Activated naive CD4-positive, alpha-beta T cell (primary cell): ENCODE measurements around the gene RBM25.

Source experiments
- DNase-seq, 4 experiments: peaks; one replicate each; lab custom pipeline; 2025; lab: John Stamatoyannopoulos, UW

RBM25 gene

DNA sequence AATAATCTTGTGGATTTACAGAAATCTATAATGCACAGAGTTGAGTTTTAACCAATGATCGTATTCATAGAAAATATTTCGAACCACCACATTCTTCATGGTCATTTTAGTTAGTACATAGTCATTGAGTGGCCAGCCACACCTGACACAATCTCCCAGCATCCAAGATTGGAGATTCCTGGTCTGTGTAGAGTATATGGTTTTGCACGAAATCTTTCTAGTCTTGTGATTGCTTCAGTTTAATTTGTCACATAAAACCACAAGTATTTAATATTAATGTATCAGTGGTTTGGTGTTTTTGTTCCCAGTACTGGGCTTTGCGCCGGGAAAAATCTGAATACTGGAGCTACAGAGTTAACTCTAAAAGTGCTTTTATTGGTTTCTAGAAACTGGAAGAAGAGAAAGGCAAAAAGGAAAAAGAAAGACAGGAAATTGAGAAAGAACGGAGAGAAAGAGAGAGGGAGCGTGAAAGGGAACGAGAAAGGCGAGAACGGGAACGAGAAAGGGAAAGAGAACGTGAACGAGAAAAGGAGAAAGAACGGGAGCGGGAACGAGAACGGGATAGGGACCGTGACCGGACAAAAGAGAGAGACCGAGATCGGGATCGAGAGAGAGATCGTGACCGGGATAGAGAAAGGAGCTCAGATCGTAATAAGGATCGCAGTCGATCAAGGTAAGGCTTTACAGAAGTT, 44.6 kb downstream of the RBM25 start:
- DNase-seq, result no peak

DNA sequence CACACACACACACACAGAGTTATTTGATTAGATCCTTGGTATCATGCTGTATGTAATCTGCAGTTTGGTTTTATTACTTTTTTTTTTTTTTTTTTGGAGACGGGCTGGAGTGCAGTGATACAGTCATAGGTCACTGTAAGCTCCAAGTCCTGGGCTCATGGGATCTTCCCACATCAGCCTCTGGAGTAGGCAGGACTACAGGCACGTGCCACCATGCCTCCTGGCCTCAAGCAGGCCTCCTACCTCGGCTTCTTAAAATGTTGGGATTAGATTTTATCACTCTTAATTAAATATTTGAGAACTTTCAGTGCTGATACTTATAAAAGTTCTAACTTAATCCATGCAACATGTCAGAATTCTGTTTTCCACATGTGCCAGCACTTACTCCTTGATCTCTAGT, 46.7 kb downstream of the RBM25 start:
- no peak for DNase-seq

DNA sequence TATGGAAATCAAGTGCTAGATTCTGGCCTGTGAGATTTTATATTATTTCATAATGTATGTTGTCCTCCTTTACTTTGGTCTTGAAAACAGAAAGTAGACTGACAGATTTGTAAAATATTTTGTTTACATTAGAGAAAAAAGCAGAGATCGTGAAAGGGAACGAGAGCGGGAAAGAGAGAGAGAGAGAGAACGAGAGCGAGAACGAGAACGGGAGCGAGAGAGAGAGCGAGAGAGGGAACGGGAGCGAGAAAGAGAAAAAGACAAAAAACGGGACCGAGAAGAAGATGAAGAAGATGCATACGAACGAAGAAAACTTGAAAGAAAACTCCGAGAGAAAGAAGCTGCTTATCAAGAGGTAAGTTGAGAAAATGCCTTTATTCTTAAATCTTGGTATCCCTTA, 47.4 kb downstream of the RBM25 start:
- DNase-seq, result no peak

DNA sequence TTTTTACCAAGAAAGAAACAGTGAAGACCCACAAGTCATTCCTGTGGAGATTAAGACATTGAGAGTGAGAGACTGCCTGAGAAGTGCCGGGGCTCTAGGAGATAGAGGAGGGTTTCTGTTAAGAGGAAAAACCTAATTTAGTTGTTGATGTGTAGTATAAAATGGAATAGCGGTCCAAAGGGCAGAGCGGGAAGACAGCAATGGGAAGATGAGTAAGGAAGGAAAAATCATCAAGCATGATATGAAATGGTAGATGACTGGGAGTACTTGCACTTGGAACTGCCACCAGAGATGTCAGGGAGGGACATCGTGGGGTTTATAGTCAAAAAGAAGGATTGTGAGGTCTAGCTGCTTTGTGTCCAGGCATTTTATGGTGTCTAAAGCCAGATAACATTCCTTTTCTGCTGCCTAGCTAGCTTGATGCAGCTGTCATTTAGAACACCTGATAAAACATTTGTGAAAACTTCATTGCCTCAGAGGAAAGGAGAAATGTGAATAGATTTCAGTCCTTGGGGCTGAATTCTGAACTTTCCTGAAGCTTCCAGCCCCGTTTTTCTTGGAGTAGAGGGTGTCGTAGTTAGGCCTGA, 57.8 kb downstream of the RBM25 start:
- DNase-seq, result no peak

DNA sequence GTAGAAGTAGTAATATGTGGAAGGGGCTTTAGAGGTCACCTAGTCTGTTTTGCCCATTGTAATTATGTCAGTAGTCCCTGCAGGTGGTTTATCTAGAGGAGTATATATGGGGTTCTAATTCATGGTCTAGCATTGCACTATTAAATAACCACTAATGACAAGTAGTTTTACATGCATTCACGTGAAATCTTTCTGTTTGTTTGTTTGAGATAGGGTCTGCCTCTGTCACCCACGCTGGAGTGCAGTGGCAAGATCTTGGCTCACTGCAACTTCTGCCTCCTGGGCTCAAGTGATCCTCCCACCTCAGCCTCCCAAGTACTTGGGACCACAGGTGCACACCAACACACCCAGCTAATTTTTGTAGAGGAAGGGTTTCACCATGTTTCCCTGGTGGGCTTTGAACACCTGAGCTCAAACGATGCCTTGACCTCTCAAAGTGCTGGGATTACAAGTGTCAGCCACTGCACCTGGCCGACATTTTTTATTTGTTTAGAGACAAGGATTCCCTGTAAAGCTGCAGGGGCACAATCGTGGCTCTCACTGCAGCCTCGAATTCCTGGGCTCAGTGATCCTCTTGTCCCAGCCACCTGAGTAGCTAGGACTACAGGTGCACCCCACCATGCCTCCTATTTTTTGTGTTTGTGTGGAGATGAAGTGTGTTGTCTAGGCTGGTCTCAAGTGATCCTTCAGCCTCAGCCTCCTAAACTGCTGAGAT, 66.0 kb downstream of the RBM25 start:
- DNase-seq, result no peak

DNA sequence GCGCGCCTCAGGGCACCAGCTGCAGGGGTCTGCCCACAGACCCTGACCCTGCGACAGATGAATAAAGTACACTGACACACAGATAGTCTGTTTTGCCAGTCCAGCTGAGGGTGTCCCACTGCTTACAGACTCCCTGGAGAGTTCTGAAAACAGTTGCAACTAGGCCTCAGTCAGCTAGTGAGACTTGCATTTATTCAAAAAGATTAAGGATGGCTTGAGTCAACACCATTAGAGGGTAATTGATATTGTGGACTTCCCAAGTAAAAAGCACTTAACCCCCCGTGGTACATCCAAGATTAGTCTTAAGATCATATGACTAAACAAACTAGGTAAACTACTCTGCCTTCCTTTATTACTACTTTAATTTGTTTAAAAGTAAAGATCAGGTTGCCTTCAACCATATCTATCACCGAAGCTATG, 66.8 kb downstream of the RBM25 start:
- DNase-seq, result no peak

DNA sequence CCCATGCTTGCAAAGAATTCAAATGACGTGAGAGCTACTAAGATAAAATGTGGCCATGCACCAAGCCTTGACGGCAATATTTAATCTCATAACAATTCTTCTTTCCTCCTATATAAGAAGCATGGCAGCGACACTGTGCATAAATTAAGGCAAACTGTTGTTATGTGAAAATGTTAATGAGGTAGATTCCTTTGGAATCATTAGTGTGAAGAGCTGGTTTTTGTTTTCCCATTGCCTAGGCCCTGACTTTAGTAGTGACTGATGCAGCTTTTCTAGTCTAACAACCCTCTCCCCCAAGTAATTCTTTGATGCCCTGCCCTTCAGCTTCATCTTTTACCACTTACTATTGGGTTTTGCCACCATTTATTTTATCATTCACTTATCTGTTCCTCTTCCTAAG, 67.4 kb downstream of the RBM25 start:
- DNase-seq, result no peak

DNA sequence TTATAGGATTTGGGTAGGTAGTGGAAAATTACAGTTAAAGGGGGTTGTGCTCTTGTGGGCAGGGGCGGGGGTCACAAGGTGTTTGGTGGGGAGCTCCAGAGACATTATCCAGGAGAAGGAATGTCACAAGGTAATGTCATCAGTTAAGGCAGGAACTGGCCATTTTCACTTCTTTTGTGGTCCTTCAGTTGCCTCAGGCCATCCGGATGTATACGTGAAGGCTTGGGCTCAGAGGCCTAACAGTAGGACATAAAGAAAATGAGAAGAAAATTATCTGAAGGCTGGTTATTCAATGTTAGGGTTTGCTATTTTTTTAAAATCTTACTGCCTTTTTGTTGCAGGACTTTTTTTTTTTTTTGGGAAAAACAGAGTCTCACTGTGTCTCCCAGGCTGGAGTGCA, 75.5 kb downstream of the RBM25 start:
- DNase-seq, result no peak

DNA sequence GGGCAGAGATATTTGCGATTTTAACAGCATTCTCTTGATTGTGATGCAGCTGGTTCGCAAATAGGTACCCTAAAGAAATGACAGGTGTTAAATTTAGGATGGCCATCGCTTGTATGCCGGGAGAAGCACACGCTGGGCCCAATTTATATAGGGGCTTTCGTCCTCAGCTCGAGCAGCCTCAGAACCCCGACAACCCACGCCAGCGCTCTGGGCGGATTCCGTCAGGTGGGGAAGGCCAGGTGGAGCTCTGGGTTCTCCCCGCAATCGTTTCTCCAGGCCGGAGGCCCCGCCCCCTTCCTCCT, 77.7 kb downstream of the RBM25 start:
- no peak for DNase-seq

DNA sequence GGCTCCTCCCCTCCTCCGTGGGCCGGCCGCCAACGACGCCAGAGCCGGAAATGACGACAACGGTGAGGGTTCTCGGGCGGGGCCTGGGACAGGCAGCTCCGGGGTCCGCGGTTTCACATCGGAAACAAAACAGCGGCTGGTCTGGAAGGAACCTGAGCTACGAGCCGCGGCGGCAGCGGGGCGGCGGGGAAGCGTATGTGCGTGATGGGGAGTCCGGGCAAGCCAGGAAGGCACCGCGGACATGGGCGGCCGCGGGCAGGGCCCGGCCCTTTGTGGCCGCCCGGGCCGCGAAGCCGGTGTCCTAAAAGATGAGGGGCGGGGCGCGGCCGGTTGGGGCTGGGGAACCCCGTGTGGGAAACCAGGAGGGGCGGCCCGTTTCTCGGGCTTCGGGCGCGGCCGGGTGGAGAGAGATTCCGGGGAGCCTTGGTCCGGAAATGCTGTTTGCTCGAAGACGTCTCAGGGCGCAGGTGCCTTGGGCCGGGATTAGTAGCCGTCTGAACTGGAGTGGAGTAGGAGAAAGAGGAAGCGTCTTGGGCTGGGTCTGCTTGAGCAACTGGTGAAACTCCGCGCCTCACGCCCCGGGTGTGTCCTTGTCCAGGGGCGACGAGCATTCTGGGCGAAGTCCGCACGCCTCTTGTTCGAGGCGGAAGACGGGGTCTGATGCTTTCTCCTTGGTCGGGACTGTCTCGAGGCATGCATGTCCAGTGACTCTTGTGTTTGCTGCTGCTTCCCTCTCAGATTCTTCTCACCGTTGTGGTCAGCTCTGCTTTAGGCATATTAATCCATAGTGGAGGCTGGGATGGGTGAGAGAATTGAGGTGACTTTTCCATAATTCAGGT, 78.3 kb downstream of the RBM25 start, which contains the start of gene PSEN1:
PSEN1 (plus strand) TSS at position 121 of the 839 bp plus-strand sequence. CDS start 11,513 bp downstream, outside the sequence.
- peak; percentile 90 to 97 (median 96) for DNase-seq

DNA sequence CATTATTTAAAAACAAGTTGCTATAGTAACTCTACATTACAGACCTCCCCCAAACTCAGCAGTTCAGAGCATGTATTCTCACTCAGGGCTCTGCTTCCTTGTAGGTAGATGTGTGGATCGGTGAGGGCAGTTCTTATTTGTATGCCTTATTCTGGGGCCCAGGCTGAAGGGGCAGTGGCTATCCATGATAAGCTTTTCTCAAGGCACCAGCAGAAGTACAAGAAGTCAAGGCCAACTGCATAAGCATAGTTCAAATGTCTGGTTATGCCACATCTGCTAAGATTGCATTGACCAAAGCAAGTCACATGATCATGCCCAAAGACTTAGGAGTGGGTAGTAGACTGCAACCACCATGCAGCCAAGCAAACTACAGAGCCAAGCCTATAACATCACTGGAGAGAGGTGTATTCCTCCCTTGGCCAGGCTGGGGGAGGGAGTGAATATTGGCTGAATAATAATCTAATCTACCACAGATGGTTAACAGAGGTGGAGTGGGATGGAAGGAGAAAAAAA, 82.5 kb downstream of the RBM25 start:
- no peak for DNase-seq

DNA sequence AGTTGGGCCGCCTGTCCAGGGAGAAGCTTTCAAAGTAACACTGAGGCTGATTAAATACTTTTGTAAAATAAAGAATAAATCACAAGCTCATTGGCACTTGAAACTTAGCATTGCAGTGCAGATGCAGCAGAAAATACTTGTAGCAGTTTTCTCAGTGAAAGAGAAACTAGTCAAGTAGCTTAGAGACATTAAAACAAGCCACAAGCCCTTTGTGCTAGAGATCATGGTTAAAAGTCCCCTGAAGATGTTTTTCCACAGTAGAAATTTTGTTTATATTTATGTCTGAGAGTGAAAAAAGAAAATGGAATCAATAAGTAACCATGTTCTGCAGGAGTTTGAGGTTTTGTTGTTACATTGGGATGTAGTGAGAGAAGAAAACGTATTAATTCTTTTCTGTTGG, 83.9 kb downstream of the RBM25 start:
- no peak for DNase-seq

DNA sequence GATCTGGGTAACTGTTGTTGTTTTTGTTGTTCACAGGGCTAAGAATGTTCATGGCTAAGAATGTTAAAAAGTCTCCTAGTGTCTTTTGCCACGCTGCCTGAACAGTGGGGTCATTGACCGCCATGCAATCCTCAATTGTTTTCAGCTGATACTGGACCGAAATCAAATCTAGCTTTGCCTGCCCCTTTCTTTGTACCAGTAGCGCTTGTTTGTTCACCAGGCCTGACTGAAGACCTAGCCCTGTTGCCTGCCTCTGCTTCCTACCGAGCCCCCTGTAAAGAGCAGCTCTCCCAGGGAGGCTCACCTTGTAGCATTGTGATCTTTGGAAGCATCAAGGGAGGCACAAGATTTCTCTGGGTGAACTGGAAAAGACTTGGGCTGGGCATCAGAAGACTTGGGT, 84.7 kb downstream of the RBM25 start:
- DNase-seq, result no peak

DNA sequence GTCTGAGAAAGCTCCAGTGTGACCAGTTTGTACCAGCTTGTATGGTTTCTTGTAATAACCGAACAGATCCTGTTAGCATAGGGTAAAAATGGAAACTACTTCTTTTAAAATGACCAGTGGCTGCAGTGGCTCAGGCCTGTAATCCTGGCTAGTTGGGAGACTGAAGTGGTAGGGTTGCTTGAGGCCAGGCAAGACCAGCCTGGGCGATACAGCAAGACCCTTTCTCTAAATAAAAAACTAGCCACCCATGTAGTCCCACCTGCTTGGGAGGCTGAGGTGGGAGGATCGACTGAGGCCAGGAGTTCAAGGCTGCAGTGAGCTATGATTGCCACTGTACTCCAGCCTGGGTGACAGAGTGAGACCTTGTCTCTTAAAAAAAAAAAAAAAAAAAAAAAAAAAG, 85.3 kb downstream of the RBM25 start:
- DNase-seq, result no peak

DNA sequence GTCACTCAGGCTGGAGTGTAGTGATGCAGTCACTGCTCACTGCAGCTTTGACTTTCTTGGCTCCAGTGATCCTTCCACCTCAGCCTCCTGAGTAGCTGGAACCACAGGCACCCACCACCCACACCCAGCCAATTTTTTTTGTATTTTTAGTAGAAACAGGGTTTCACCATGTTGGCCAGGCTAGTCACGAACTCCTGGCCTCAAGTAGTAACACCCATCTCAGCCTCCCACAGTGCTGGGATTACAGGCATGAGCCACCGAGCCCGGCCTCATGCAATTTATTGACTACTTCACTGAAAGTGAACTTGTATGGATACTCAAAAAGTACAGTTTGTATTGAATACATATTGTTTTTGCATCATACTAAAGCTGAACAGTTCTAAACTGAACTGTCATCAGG, 87.0 kb downstream of the RBM25 start:
- DNase-seq, result no peak

DNA sequence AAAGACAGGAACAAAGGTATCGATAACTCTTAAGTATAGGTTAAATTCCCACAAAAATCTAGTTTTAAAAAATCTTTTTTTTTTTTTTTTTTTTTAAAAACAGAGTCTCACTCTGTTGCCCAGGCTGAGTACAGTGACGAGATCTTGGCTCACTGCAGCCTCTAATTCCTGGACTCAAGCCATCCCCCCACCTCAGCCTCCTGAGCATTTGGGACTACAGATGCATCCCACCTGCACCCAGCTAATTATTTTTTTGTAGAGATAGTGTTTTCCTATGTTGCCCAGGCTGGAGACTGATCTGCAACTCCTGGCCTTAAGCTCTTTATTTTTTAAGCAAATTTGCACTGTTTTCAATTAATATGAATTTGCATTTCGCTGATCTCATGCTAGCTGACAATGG, 87.8 kb downstream of the RBM25 start:
- DNase-seq, result no peak

DNA sequence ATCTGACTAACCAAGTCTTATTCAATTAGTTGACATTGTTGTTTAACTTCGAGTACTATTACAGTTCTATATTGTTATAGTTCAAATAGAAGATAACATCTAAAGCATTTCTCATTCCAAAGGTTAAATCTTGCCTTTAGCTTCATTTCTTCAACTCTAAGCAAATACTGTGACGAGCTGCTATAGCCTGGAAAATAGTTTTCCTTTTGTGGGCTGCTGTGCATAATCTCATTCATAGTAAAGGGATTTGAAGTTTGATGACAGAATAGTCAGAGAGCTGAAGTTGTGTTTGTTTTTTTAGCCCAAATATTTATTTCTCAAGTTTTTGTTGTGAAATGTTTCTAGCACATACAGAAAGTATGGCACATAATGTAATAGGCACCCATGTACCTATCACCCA, 91.4 kb downstream of the RBM25 start:
- no peak for DNase-seq

DNA sequence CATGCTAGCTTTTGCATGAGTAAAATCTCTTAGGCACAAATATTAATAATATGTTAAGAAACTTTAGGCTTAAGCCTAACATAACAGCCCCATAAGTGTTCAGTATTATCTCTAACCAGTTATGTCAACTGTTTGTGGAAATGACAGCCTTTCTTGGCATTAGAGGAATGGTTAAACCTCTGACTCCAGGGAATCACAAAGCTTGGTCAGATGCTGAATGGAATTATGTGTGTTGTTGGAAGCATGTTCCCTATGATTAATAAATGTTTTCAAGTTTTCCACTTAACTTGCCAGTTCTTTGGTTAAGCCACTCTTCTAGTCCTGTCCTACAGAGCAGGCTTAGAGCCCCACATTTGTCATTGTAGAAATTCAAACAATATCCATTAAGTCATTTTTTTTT, 94.9 kb downstream of the RBM25 start:
- no peak for DNase-seq

DNA sequence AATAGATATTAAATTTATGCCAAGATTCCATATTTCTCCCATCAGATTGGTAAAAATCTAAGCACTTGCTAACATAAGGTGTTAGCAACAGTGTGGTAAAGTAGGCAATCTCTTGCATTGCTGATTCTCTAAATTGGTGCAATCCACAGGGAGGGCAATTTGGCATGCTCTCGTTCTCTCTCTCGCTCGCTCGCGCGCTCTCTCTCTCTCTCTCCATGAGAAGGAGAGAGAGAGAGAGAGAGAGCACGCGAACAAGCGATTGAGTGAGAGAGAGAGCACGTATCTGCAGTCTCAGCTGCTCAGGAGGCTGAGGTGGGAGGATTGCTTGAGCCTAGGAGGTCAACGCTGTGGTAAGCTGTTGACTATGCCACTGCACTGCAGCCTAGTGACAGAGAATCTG, 103.9 kb downstream of the RBM25 start:
- no peak for DNase-seq

DNA sequence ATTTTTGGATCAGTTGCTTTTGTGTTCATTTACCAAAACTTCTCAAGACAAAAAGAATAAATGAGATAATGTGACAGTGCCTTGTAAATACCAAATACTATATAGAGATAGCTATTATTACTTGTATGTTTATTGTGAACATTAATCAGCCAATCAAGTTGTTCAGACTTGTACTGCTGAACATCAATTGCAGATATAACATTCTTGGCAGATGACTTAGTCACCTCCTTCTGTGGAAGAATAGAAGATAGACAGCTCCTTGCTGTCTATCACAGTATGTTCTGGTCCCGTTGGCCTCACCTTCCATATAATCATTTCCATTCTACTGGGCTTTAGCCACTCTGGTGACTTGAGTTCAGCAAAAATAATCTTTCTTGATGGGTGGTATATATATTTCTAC, 108.1 kb downstream of the RBM25 start:
- no peak for DNase-seq

DNA sequence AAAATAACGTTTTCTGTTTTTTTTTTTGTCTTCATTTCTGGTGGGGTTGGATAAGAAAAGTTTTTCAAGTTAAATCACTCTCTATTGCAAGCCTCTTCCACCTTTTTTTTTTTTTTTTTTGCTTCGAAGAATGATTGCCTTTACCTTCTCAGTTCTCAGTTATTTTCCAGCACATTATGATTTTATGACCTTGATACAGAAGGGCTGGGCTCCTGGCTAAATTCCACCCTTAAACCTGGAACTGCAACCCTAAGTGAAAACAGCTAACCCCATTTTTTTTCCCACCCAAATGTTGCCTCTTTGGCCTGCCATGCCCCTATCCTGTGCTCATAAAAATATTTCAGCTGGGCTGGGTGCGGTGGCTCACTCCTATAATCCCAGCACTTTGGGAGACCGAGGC, 109.4 kb downstream of the RBM25 start:
- no peak for DNase-seq

DNA sequence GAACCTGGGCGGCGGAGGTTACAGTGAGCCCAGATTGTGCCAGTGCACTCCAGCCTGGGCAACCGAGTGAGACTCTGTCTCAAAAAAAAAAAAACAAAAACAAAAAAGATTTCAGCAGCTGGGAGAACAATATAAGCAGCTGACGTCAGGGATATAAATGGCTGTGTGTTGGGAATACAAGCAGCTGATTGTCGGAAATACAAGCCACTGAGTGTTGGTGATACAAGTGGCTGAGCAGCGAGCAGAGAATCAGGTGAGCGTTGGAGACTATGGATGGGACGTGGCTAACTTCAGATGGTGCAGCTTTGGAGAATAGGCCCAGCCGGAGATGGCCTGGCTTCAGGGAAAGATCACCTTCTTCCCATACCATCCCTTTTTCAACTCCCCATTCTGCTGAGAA, 109.9 kb downstream of the RBM25 start:
- no peak for DNase-seq

DNA sequence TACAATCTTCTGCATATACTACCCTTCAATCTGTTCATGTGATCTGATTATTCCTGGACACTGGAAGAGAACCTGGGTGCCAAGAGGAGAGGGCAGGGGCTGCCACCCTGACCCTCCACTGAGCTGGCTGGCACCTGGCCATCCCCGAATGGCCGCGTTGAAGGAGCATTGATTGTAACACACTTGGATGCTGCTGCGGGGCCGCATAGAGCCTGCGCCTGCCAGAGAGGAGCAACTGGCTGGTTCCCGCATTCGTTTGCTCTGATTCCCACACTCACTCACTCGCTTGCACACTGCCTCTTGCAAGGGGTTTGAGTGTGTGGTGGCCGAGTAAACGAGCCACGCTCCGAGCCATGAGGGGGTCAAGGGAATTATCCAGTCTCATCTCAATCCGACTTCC, 110.4 kb downstream of the RBM25 start:
- DNase-seq, result no peak
